Liver (tissue), 9 donors: ENCODE results near the gene TRIM58. TPM values are rescaled to one million over a fixed set of nuclear protein-coding genes. Genes with fewer than 3 reads are reported as not detected.

Experiments
- DNase-seq: peaks from one replicate; pipeline ENCODE4 v3.0.0-alpha.2; 2017; ENCODE audit warnings: low spot score
- H3K27ac ChIP-seq, 2 donors: one replicate each; pipeline ENCODE4 v1.7.0; 2013; ENCODE audit warnings: inconsistent platforms in 2 of 2, low read length in 2 of 2, control low read depth in 1 of 2, low read depth in 1 of 2, mild to moderate bottlenecking in 1 of 2
- H3K27me3 ChIP-seq, 4 donors: one replicate each; pipeline versions ENCODE4 v1.6.1 to v1.7.0; 2013; ENCODE audit warnings: low read length in 3 of 4, inconsistent platforms in 1 of 4, mild to moderate bottlenecking in 1 of 4, moderate library complexity in 1 of 4; ENCODE audit not compliant: control insufficient read depth in 4 of 4, insufficient read depth in 4 of 4
- H3K36me3 ChIP-seq, 4 donors: one replicate each; pipeline versions ENCODE4 v1.6.1 to v1.7.0; 2013; ENCODE audit warnings: low read length in 3 of 4, mild to moderate bottlenecking in 3 of 4, low read depth in 1 of 4, moderate library complexity in 1 of 4; ENCODE audit not compliant: control insufficient read depth in 4 of 4, insufficient read depth in 3 of 4
- H3K4me1 ChIP-seq, 4 donors: one replicate each; pipeline versions ENCODE4 v1.6.1 to v1.7.0; 2013; ENCODE audit warnings: low read length in 3 of 4, mild to moderate bottlenecking in 3 of 4, moderate library complexity in 1 of 4; ENCODE audit not compliant: control insufficient read depth in 4 of 4, insufficient read depth in 4 of 4
- H3K4me3 ChIP-seq, 3 donors: one replicate each; pipeline versions ENCODE4 v1.6.1 to v1.7.0; 2013; ENCODE audit warnings: low read length in 3 of 3, control low read depth in 1 of 3, low read depth in 1 of 3, mild to moderate bottlenecking in 1 of 3
- H3K9ac ChIP-seq, 2 donors: one replicate each; pipeline ENCODE4 v1.7.0; 2013; ENCODE audit warnings: low read length in 2 of 2, mild to moderate bottlenecking in 2 of 2, moderate library complexity in 2 of 2, control low read depth in 1 of 2, low read depth in 1 of 2
- H3K9me3 ChIP-seq, 4 donors: one replicate each; pipeline versions ENCODE4 v1.6.1 to v1.7.0; 2013; ENCODE audit warnings: low read length in 3 of 4; ENCODE audit not compliant: control insufficient read depth in 4 of 4
- EGR1 ChIP-seq, 2 donors: IDR thresholded peaks; 2 replicates each; pipeline ENCODE4 v1.6.1; 2016 to 2018; ENCODE audit warnings: antibody characterized with exemption in 2 of 2, low read depth in 2 of 2
- FOXA1 ChIP-seq: IDR thresholded peaks from 2 replicates; pipeline ENCODE4 v1.6.1; 2016; ENCODE audit warnings: antibody characterized with exemption
- FOXA2 ChIP-seq: IDR thresholded peaks from 2 replicates; pipeline ENCODE4 v1.6.1; 2016; ENCODE audit warnings: antibody characterized with exemption
- GABPA ChIP-seq, 2 donors: IDR thresholded peaks in 1 of 2; conservative IDR thresholded peaks in 1 of 2; 2 replicates each; pipeline ENCODE4 v1.6.1; 2016; ENCODE audit warnings: antibody characterized with exemption in 2 of 2, mild to moderate bottlenecking in 1 of 2, moderate library complexity in 1 of 2
- HNF4A ChIP-seq, 2 donors: conservative IDR thresholded peaks; 2 replicates each; pipeline ENCODE4 v1.6.1; 2016; ENCODE audit warnings: antibody characterized with exemption in 2 of 2, mild to moderate bottlenecking in 2 of 2
- HNF4G ChIP-seq: IDR thresholded peaks from 2 replicates; pipeline ENCODE4 v1.6.1; 2016; ENCODE audit warnings: antibody characterized with exemption
- JUND ChIP-seq, 2 donors: IDR thresholded peaks; 2 replicates each; pipeline ENCODE4 v1.6.1; 2016; ENCODE audit warnings: antibody characterized with exemption in 2 of 2
- NR2F2 ChIP-seq: IDR thresholded peaks from 2 replicates; pipeline ENCODE4 v1.6.1; 2016; ENCODE audit warnings: antibody characterized with exemption
- RAD21 ChIP-seq, 2 donors: IDR thresholded peaks; 2 replicates each; pipeline ENCODE4 v1.6.1; 2016; ENCODE audit warnings: antibody characterized with exemption in 2 of 2, mild to moderate bottlenecking in 2 of 2
- RXRA ChIP-seq, 2 donors: IDR thresholded peaks; 2 replicates each; pipeline ENCODE4 v1.6.1; 2017 to 2018; ENCODE audit warnings: antibody characterized with exemption in 2 of 2, mild to moderate bottlenecking in 1 of 2
- SP1 ChIP-seq: IDR thresholded peaks from 2 replicates; pipeline ENCODE4 v1.6.1; 2018; ENCODE audit warnings: antibody characterized with exemption, mild to moderate bottlenecking
- TAF1 ChIP-seq: conservative IDR thresholded peaks from 2 replicates; pipeline ENCODE4 v1.6.1; 2016; ENCODE audit warnings: antibody characterized with exemption, mild to moderate bottlenecking
- YY1 ChIP-seq: IDR thresholded peaks from 2 replicates; pipeline ENCODE4 v1.6.1; 2016; ENCODE audit warnings: antibody characterized with exemption, mild to moderate bottlenecking
- WGBS: extraction: QIAGEN DNeasy Blood & Tissue Kit; methylation state at CpG from one replicate; pipeline ENCODE4 v1.1.7; 2013; 5-methylcytosine and 5-hydroxymethylcytosine counted together
- polyA plus RNA-seq, 2 donors: library from polyadenylated mRNA; stranded (reverse) in 1 of 2; unstranded in 1 of 2; fragments of 200-250 nt in 1 of 2; fragments of >200 nt in 1 of 2; fragmentation: Nextera tagmentation in 1 of 2; extraction: Ambion mirVana in 1 of 2; gene quantifications; one replicate each; pipeline versions ENCODE4 v1.2.1 to v1.2.3, GENCODE V29; 2013 to 2015
- total RNA-seq, 2 donors: library from RNA; depleted of rRNA; stranded (reverse); fragments of >200 nt; gene quantifications; one replicate each; pipeline ENCODE4 v1.2.3, GENCODE V29; 2014
- TF ChIP-seq, protein P1 (sequence below): fragments of 150-350 bp; IDR thresholded peaks from 2 replicates; pipeline ENCODE4 v1.5.1; 2017; ENCODE audit warnings: improper control_type of control experiment, low read depth, low read length; ENCODE audit not compliant: missing input control
- TF ChIP-seq, protein P2 (sequence below): IDR thresholded peaks from 2 replicates; pipeline ENCODE4 v1.6.1; 2016; ENCODE audit warnings: antibody characterized with exemption
- TF ChIP-seq, protein P3 (sequence below): IDR thresholded peaks from 2 replicates; pipeline ENCODE4 v1.6.1; 2016; ENCODE audit warnings: antibody characterized with exemption
- TF ChIP-seq, protein P4 (sequence below): IDR thresholded peaks from 2 replicates; pipeline ENCODE4 v1.6.1; 2016; ENCODE audit warnings: antibody characterized with exemption
- TF ChIP-seq, protein P5 (sequence below): IDR thresholded peaks from 2 replicates; pipeline ENCODE4 v1.6.1; 2016; ENCODE audit warnings: antibody characterized with exemption, mild to moderate bottlenecking
- donor health status: healthy.
- donor health status: healthy.
- donor health status: healthy.
- donor health status: healthy.
- donor health status: healthy.

Gene TRIM58
- total and polyA plus RNA-seq, 4 donors: 0.06 to 88.7 (median 0.14) TPM

DNA sequence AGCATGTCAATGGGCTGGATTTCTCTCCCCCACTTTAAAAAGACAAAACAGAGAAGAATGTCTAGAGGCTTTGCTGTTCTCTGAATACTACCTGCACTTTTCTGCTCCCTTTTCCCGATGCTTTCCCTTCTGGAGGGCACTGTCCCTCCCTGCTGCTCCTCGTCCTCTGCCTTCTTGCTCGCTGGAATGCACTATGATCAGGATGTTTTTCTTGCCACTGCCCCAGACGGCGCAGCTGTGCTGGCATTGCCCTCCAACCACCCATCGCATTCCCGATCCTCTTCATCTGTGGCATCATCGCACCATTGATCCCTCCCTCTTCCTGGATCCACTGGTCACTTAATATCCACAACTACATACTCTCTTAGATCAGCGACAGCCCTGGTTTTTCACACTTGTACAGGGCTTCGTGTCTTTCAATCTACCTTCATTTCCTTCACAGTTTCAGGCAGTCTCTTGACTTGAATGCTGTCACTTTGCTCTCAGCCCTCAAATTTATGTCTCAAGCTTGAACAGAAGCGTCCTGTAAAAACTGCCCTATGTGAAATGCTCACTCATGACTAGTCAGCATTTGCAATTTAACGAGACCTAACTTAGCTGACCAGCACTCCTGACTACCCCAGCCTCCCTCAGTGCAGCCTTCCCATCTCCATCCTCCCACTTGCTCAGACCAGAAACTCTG is 11.8 kb upstream of the TRIM58 start:
- TF ChIP-seq YY1 (no peak), SP1 (no peak), RAD21 (IDR thresholded peaks at IDR 0.05) (no peak), GABPA (IDR thresholded peaks at IDR 0.05 in 1 of 2, conservative IDR thresholded peaks at IDR 0.05 in 1 of 2) (no peak), HNF4G (no peak), FOXA2 (no peak), EGR1 (IDR thresholded peaks at IDR 0.05; ENCODE audit: low read depth in 2 of 2) (no peak), FOXA1 (no peak)
- TF ChIP-seq, protein P1, sequence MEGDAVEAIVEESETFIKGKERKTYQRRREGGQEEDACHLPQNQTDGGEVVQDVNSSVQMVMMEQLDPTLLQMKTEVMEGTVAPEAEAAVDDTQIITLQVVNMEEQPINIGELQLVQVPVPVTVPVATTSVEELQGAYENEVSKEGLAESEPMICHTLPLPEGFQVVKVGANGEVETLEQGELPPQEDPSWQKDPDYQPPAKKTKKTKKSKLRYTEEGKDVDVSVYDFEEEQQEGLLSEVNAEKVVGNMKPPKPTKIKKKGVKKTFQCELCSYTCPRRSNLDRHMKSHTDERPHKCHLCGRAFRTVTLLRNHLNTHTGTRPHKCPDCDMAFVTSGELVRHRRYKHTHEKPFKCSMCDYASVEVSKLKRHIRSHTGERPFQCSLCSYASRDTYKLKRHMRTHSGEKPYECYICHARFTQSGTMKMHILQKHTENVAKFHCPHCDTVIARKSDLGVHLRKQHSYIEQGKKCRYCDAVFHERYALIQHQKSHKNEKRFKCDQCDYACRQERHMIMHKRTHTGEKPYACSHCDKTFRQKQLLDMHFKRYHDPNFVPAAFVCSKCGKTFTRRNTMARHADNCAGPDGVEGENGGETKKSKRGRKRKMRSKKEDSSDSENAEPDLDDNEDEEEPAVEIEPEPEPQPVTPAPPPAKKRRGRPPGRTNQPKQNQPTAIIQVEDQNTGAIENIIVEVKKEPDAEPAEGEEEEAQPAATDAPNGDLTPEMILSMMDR: no peak
- Histone ChIP-seq H3K27ac (no peak overlapping the region), H3K9me3 (no peaks in the 10 kb centered on the region), H3K9ac (no peak overlapping the region), H3K36me3 (no peaks in the 10 kb centered on the region), H3K4me3 (no peak overlapping the region), H3K4me1 (no peaks in the 10 kb centered on the region), H3K27me3 (no peaks in the 10 kb centered on the region)
- 65% methylated on average over 12 of the region's 12 CpGs for WGBS
- no peak for DNase-seq

DNA sequence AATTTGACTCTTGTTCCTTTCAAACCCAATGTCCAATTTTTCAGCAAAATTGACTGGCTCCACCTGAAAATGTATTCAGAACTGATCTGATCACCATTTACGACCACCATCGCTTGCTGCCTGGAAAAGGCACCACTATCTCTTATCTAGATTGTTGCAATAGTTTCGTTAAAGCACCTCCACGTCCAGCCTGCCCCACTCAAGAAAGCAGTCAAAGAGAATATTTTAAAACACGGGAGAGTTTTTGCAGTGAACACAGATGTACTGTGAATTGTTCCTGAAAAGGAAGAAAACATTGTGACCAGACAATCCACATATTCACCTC is 11.3 kb upstream of the TRIM58 start:
- H3K9ac ChIP-seq: no peak overlapping the region
- no peak for DNase-seq
- WGBS: 58% methylated on average over 5 of the region's 5 CpGs

More for the DNA sequence above, 11.3 kb upstream of the TRIM58 start:
- no peaks in the 10 kb centered on the region for H3K27me3 ChIP-seq
- no peaks in the 10 kb centered on the region for H3K4me1 ChIP-seq
- TF ChIP-seq, protein P2, sequence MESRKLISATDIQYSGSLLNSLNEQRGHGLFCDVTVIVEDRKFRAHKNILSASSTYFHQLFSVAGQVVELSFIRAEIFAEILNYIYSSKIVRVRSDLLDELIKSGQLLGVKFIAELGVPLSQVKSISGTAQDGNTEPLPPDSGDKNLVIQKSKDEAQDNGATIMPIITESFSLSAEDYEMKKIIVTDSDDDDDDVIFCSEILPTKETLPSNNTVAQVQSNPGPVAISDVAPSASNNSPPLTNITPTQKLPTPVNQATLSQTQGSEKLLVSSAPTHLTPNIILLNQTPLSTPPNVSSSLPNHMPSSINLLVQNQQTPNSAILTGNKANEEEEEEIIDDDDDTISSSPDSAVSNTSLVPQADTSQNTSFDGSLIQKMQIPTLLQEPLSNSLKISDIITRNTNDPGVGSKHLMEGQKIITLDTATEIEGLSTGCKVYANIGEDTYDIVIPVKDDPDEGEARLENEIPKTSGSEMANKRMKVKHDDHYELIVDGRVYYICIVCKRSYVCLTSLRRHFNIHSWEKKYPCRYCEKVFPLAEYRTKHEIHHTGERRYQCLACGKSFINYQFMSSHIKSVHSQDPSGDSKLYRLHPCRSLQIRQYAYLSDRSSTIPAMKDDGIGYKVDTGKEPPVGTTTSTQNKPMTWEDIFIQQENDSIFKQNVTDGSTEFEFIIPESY: no peak
- TF ChIP-seq HNF4A (conservative IDR thresholded peaks at IDR 0.05) (no peak), YY1 (no peak), EGR1 (IDR thresholded peaks at IDR 0.05; ENCODE audit: low read depth in 2 of 2) (no peak), FOXA2 (no peak), FOXA1 (no peak), RAD21 (IDR thresholded peaks at IDR 0.05) (no peak), TAF1 (no peak), HNF4G (no peak), NR2F2 (no peak), RXRA (IDR thresholded peaks at IDR 0.05) (no peak), JUND (IDR thresholded peaks at IDR 0.05) (no peak)
- TF ChIP-seq, protein P3, sequence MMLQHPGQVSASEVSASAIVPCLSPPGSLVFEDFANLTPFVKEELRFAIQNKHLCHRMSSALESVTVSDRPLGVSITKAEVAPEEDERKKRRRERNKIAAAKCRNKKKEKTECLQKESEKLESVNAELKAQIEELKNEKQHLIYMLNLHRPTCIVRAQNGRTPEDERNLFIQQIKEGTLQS: no peak
- TF ChIP-seq, protein P4, sequence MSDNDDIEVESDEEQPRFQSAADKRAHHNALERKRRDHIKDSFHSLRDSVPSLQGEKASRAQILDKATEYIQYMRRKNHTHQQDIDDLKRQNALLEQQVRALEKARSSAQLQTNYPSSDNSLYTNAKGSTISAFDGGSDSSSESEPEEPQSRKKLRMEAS: no peak
- TF ChIP-seq, protein P5, sequence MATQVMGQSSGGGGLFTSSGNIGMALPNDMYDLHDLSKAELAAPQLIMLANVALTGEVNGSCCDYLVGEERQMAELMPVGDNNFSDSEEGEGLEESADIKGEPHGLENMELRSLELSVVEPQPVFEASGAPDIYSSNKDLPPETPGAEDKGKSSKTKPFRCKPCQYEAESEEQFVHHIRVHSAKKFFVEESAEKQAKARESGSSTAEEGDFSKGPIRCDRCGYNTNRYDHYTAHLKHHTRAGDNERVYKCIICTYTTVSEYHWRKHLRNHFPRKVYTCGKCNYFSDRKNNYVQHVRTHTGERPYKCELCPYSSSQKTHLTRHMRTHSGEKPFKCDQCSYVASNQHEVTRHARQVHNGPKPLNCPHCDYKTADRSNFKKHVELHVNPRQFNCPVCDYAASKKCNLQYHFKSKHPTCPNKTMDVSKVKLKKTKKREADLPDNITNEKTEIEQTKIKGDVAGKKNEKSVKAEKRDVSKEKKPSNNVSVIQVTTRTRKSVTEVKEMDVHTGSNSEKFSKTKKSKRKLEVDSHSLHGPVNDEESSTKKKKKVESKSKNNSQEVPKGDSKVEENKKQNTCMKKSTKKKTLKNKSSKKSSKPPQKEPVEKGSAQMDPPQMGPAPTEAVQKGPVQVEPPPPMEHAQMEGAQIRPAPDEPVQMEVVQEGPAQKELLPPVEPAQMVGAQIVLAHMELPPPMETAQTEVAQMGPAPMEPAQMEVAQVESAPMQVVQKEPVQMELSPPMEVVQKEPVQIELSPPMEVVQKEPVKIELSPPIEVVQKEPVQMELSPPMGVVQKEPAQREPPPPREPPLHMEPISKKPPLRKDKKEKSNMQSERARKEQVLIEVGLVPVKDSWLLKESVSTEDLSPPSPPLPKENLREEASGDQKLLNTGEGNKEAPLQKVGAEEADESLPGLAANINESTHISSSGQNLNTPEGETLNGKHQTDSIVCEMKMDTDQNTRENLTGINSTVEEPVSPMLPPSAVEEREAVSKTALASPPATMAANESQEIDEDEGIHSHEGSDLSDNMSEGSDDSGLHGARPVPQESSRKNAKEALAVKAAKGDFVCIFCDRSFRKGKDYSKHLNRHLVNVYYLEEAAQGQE: no peak
- no peaks in the 10 kb centered on the region for H3K9me3 ChIP-seq
- H3K4me3 ChIP-seq: no peak overlapping the region
- no peaks in the 10 kb centered on the region for H3K36me3 ChIP-seq
- no peak overlapping the region for H3K27ac ChIP-seq
